GM23338 (cell line): ENCODE measurements around the gene TPP1. TPM values are rescaled to one million over a fixed set of nuclear protein-coding genes. Genes with fewer than 3 reads are reported as not detected.

ENCODE experiments used
- ATAC-seq: fragments of 200-7000 bp; cut with Tn5 transposase; 3 replicates; pipeline ENCODE4 v1.9.1; 2020
- DNase-seq: peaks from one replicate; pipeline ENCODE4 v3.0.0-alpha.2; 2015; ENCODE audit warnings: low spot score
- H2AFZ ChIP-seq: fragments of 200-600 bp; sonication (generic); 2 replicates; pipeline ENCODE4 v1.8.0; 2016; ENCODE audit warnings: antibody characterized with exemption, mild to moderate bottlenecking, moderate library complexity
- H3F3A ChIP-seq: fragments of 200-600 bp; sonication (generic); replicated peaks from 2 replicates; pipeline ENCODE4 v1.8.0; 2017; ENCODE audit warnings: antibody characterized with exemption, mixed run types, low read depth
- H3K27ac ChIP-seq: fragments of 200-600 bp; sonication (generic); 2 replicates; pipeline ENCODE4 v1.6.1; 2016; ENCODE audit warnings: low read depth
- H3K27me3 ChIP-seq: fragments of 200-600 bp; sonication (generic); 2 replicates; pipeline ENCODE4 v1.8.0; 2016; ENCODE audit warnings: mild to moderate bottlenecking, mixed run types, moderate library complexity; ENCODE audit not compliant: insufficient read depth
- H3K36me3 ChIP-seq: fragments of 200-600 bp; sonication (generic); 2 replicates; pipeline ENCODE4 v1.8.0; 2016; ENCODE audit warnings: mild to moderate bottlenecking; ENCODE audit not compliant: insufficient read depth
- H3K4me1 ChIP-seq: fragments of 200-600 bp; sonication (generic); 2 replicates; pipeline ENCODE4 v1.8.0; 2016; ENCODE audit warnings: mild to moderate bottlenecking, moderate library complexity; ENCODE audit not compliant: insufficient read depth
- H3K4me2 ChIP-seq: fragments of 200-600 bp; sonication (generic); 2 replicates; pipeline ENCODE4 v1.7.1; 2017; ENCODE audit warnings: mixed run types
- H3K4me3 ChIP-seq: fragments of 200-600 bp; sonication (generic); 2 replicates; pipeline ENCODE4 v1.6.1; 2016; ENCODE audit warnings: mixed run types
- H3K79me2 ChIP-seq: fragments of 200-600 bp; sonication (generic); replicated peaks from 2 replicates; pipeline ENCODE4 v1.8.0; 2017; ENCODE audit warnings: mild to moderate bottlenecking; ENCODE audit not compliant: insufficient read depth
- H3K9me2 ChIP-seq: fragments of 200-600 bp; sonication (generic); 2 replicates; pipeline ENCODE4 v1.8.0; 2017; ENCODE audit not compliant: insufficient read depth
- H4K20me1 ChIP-seq: fragments of 200-600 bp; sonication (generic); replicated peaks from 2 replicates; pipeline ENCODE4 v1.8.0; 2017; ENCODE audit warnings: mild to moderate bottlenecking; ENCODE audit not compliant: insufficient read depth
- H3K27ac Mint-ChIP-seq: 2 replicates; pipeline ENCODE4 v1.8.0; 2020; ENCODE audit warnings: inconsistent platforms, mild to moderate bottlenecking, moderate library complexity, mixed read lengths
- H3K27me3 Mint-ChIP-seq: 3 replicates; pipeline ENCODE4 v1.8.0; 2022; ENCODE audit warnings: low read depth, mild to moderate bottlenecking, moderate library complexity, mixed read lengths, inconsistent platforms; ENCODE audit not compliant: insufficient read depth, poor library complexity
- H3K36me3 Mint-ChIP-seq: 3 replicates; pipeline ENCODE4 v1.8.0; 2021; ENCODE audit warnings: low read depth, mild to moderate bottlenecking, inconsistent platforms, moderate library complexity, mixed read lengths
- H3K4me1 Mint-ChIP-seq: 3 replicates; pipeline ENCODE4 v1.8.0; 2020; ENCODE audit warnings: mild to moderate bottlenecking, inconsistent platforms, mixed read lengths
- H3K4me3 Mint-ChIP-seq: 3 replicates; pipeline ENCODE4 v1.8.0; 2021; ENCODE audit warnings: moderate library complexity, mild to moderate bottlenecking, inconsistent platforms, mixed read lengths
- H3K9me3 Mint-ChIP-seq: 3 replicates; pipeline ENCODE4 v1.8.0; 2020; ENCODE audit warnings: moderate library complexity, mild to moderate bottlenecking, inconsistent platforms, mixed read lengths
- CREB1 ChIP-seq: fragments of 250-450 bp; sonication (Bioruptor Pico); IDR thresholded peaks from 2 replicates; pipeline ENCODE4 v1.5.0; 2020; ENCODE audit warnings: low read depth, mild to moderate bottlenecking, moderate library complexity
- EZH2 ChIP-seq: fragments of 200-600 bp; sonication (generic); IDR thresholded peaks from one replicate; pipeline ENCODE4 v1.8.0; 2017; ENCODE audit warnings: antibody characterized with exemption, mild to moderate bottlenecking, low read depth; ENCODE audit not compliant: unreplicated experiment
- EZH2phosphoT487 ChIP-seq: fragments of 200-600 bp; sonication (generic); IDR thresholded peaks from one replicate; pipeline ENCODE4 v1.8.1; 2018; ENCODE audit warnings: antibody characterized with exemption; ENCODE audit not compliant: unreplicated experiment
- JUNB ChIP-seq: IDR thresholded peaks from one replicate; pipeline ENCODE4 v1.6.1; 2016; ENCODE audit warnings: antibody characterized with exemption; ENCODE audit not compliant: unreplicated experiment
- NANOG ChIP-seq: IDR thresholded peaks from 2 replicates; pipeline ENCODE4 v1.6.1; 2016; ENCODE audit warnings: antibody characterized with exemption, borderline replicate concordance
- POLR2AphosphoS5 ChIP-seq: IDR thresholded peaks from 2 replicates; pipeline ENCODE4 v1.6.1; 2016; ENCODE audit warnings: antibody characterized with exemption, low read depth
- STAT1 ChIP-seq: IDR thresholded peaks from one replicate; pipeline ENCODE4 v1.6.1; 2016; ENCODE audit warnings: antibody characterized with exemption; ENCODE audit not compliant: unreplicated experiment
- ZNF114 ChIP-seq: fragments of 250-450 bp; sonication (Bioruptor Pico); IDR thresholded peaks from 2 replicates; pipeline ENCODE4 v1.5.0; 2020; ENCODE audit warnings: mild to moderate bottlenecking, moderate library complexity
- ZNF331 ChIP-seq: fragments of 250-450 bp; sonication (Bioruptor Pico); IDR thresholded peaks from 2 replicates; pipeline ENCODE4 v1.5.0; 2020; ENCODE audit warnings: low read depth, mild to moderate bottlenecking, moderate library complexity
- polyA plus RNA-seq: library from polyadenylated mRNA; unstranded; fragments of >200 nt; fragmentation: Nextera tagmentation; extraction: Ambion mirVana; gene quantifications from 2 replicates; pipeline ENCODE4 v1.2.1, GENCODE V29; 2016
- total RNA-seq: library from RNA; depleted of rRNA; stranded (reverse); fragments of >200 nt; shearing (Covaris generic); gene quantifications from 2 replicates; pipeline ENCODE4 v1.2.3, GENCODE V29; 2014
- TF ChIP-seq, protein P1 (sequence below): IDR thresholded peaks from 2 replicates; pipeline ENCODE4 v1.6.1; 2016; ENCODE audit warnings: antibody characterized with exemption
- TF ChIP-seq, protein P2 (sequence below): IDR thresholded peaks from one replicate; pipeline ENCODE4 v1.6.1; 2018; ENCODE audit warnings: antibody characterized with exemption; ENCODE audit not compliant: unreplicated experiment
- TF ChIP-seq, protein P3 (sequence below), 2 experiments: fragments of 200-600 bp in 1 of 2; sonication (generic) in 1 of 2; conservative IDR thresholded peaks; 2 replicates each; pipeline versions ENCODE4 v1.5.1 to v1.6.1; 2016 to 2017; ENCODE audit warnings: antibody characterized with exemption in 2 of 2, low read depth in 2 of 2, mild to moderate bottlenecking in 2 of 2, moderate library complexity in 1 of 2
- TF ChIP-seq, protein P4 (sequence below): fragments of 250-450 bp; sonication (Bioruptor Pico); IDR thresholded peaks from 2 replicates; pipeline ENCODE4 v1.5.0; 2020; ENCODE audit warnings: mild to moderate bottlenecking, moderate library complexity

TPP1 gene
- total and polyA plus RNA-seq, 2 experiments from 2014 or later: 21.7 to 49.7 TPM

DNA sequence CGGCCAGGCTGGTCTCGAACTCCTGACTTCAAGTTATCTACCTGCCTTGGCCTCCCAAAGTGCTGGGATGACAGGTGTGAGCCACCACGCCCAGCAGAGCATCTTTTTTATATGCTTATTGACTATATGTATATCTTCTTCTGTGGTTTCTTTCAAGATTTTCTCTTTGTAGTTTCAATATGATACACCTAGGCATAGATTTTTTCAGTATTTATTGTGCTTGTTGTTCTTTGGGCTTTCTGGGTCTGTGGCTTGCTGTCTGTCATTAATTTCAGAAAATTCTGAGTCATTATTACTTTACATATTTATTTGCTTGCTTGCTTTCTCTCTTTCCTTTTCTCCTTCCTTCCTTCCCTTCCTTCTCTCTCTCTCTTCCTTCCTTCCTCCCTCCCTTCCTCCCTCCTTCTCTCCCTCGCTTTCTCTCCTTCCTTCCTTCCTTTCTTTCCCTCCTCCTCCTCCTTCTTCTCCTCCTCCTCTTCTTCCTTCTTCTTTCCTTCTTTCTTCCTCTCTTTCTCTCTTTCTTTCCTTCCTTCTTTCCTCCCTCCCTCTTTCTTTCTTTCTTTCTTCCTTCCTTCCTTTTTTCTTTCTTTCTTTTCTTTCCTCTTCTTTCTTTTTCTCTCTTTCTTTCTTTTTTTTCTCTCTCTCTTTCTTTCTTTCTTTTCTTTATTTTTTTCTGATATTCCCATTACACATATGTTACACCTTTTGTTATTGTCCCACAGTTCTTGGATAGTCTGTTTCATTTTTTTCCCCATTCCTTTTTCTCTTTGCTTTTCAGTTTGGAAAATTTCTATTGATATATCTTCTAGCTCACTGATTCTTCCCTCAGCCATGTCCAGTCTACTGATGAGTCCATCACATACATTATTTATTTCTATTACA, 47.3 kb upstream of the TPP1 start:
- Mint-ChIP-seq H3K4me3 (no peak overlapping the region), H3K9me3 (no peaks in the 10 kb centered on the region), H3K27me3 (peaks cover 3% of the 10 kb centered on the region), H3K27ac (no peak overlapping the region), H3K36me3 (no peaks in the 10 kb centered on the region), H3K4me1 (no peaks in the 10 kb centered on the region)
- Histone ChIP-seq H4K20me1 (no peaks in the 10 kb centered on the region), H3K79me2 (no peaks in the 10 kb centered on the region), H3K4me3 (no peak overlapping the region), H3F3A (no peaks in the 10 kb centered on the region), H3K36me3 (no peaks in the 10 kb centered on the region), H3K27ac (no peak overlapping the region), H2AFZ (no peak overlapping the region), H3K4me2 (no peak overlapping the region), H3K27me3 (no peaks in the 10 kb centered on the region), H3K4me1 (no peaks in the 10 kb centered on the region), H3K9me2 (no peaks in the 10 kb centered on the region)
- TF ChIP-seq ZNF331 (no peak), STAT1 (no peak), EZH2 (no peak), CREB1 (CRISPR knock-in tag) (no peak), NANOG (no peak), POLR2AphosphoS5 (no peak), JUNB (no peak), EZH2phosphoT487 (no peak), ZNF114 (CRISPR knock-in tag) (no peak)
- TF ChIP-seq, protein P1, sequence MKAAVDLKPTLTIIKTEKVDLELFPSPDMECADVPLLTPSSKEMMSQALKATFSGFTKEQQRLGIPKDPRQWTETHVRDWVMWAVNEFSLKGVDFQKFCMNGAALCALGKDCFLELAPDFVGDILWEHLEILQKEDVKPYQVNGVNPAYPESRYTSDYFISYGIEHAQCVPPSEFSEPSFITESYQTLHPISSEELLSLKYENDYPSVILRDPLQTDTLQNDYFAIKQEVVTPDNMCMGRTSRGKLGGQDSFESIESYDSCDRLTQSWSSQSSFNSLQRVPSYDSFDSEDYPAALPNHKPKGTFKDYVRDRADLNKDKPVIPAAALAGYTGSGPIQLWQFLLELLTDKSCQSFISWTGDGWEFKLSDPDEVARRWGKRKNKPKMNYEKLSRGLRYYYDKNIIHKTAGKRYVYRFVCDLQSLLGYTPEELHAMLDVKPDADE: no peak
- TF ChIP-seq, protein P2, sequence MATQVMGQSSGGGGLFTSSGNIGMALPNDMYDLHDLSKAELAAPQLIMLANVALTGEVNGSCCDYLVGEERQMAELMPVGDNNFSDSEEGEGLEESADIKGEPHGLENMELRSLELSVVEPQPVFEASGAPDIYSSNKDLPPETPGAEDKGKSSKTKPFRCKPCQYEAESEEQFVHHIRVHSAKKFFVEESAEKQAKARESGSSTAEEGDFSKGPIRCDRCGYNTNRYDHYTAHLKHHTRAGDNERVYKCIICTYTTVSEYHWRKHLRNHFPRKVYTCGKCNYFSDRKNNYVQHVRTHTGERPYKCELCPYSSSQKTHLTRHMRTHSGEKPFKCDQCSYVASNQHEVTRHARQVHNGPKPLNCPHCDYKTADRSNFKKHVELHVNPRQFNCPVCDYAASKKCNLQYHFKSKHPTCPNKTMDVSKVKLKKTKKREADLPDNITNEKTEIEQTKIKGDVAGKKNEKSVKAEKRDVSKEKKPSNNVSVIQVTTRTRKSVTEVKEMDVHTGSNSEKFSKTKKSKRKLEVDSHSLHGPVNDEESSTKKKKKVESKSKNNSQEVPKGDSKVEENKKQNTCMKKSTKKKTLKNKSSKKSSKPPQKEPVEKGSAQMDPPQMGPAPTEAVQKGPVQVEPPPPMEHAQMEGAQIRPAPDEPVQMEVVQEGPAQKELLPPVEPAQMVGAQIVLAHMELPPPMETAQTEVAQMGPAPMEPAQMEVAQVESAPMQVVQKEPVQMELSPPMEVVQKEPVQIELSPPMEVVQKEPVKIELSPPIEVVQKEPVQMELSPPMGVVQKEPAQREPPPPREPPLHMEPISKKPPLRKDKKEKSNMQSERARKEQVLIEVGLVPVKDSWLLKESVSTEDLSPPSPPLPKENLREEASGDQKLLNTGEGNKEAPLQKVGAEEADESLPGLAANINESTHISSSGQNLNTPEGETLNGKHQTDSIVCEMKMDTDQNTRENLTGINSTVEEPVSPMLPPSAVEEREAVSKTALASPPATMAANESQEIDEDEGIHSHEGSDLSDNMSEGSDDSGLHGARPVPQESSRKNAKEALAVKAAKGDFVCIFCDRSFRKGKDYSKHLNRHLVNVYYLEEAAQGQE: no peak
- TF ChIP-seq, protein P3, sequence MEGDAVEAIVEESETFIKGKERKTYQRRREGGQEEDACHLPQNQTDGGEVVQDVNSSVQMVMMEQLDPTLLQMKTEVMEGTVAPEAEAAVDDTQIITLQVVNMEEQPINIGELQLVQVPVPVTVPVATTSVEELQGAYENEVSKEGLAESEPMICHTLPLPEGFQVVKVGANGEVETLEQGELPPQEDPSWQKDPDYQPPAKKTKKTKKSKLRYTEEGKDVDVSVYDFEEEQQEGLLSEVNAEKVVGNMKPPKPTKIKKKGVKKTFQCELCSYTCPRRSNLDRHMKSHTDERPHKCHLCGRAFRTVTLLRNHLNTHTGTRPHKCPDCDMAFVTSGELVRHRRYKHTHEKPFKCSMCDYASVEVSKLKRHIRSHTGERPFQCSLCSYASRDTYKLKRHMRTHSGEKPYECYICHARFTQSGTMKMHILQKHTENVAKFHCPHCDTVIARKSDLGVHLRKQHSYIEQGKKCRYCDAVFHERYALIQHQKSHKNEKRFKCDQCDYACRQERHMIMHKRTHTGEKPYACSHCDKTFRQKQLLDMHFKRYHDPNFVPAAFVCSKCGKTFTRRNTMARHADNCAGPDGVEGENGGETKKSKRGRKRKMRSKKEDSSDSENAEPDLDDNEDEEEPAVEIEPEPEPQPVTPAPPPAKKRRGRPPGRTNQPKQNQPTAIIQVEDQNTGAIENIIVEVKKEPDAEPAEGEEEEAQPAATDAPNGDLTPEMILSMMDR (conservative IDR thresholded peaks at IDR 0.05; ENCODE audit: low read depth in 2 of 2): no peak
- TF ChIP-seq, protein P4, sequence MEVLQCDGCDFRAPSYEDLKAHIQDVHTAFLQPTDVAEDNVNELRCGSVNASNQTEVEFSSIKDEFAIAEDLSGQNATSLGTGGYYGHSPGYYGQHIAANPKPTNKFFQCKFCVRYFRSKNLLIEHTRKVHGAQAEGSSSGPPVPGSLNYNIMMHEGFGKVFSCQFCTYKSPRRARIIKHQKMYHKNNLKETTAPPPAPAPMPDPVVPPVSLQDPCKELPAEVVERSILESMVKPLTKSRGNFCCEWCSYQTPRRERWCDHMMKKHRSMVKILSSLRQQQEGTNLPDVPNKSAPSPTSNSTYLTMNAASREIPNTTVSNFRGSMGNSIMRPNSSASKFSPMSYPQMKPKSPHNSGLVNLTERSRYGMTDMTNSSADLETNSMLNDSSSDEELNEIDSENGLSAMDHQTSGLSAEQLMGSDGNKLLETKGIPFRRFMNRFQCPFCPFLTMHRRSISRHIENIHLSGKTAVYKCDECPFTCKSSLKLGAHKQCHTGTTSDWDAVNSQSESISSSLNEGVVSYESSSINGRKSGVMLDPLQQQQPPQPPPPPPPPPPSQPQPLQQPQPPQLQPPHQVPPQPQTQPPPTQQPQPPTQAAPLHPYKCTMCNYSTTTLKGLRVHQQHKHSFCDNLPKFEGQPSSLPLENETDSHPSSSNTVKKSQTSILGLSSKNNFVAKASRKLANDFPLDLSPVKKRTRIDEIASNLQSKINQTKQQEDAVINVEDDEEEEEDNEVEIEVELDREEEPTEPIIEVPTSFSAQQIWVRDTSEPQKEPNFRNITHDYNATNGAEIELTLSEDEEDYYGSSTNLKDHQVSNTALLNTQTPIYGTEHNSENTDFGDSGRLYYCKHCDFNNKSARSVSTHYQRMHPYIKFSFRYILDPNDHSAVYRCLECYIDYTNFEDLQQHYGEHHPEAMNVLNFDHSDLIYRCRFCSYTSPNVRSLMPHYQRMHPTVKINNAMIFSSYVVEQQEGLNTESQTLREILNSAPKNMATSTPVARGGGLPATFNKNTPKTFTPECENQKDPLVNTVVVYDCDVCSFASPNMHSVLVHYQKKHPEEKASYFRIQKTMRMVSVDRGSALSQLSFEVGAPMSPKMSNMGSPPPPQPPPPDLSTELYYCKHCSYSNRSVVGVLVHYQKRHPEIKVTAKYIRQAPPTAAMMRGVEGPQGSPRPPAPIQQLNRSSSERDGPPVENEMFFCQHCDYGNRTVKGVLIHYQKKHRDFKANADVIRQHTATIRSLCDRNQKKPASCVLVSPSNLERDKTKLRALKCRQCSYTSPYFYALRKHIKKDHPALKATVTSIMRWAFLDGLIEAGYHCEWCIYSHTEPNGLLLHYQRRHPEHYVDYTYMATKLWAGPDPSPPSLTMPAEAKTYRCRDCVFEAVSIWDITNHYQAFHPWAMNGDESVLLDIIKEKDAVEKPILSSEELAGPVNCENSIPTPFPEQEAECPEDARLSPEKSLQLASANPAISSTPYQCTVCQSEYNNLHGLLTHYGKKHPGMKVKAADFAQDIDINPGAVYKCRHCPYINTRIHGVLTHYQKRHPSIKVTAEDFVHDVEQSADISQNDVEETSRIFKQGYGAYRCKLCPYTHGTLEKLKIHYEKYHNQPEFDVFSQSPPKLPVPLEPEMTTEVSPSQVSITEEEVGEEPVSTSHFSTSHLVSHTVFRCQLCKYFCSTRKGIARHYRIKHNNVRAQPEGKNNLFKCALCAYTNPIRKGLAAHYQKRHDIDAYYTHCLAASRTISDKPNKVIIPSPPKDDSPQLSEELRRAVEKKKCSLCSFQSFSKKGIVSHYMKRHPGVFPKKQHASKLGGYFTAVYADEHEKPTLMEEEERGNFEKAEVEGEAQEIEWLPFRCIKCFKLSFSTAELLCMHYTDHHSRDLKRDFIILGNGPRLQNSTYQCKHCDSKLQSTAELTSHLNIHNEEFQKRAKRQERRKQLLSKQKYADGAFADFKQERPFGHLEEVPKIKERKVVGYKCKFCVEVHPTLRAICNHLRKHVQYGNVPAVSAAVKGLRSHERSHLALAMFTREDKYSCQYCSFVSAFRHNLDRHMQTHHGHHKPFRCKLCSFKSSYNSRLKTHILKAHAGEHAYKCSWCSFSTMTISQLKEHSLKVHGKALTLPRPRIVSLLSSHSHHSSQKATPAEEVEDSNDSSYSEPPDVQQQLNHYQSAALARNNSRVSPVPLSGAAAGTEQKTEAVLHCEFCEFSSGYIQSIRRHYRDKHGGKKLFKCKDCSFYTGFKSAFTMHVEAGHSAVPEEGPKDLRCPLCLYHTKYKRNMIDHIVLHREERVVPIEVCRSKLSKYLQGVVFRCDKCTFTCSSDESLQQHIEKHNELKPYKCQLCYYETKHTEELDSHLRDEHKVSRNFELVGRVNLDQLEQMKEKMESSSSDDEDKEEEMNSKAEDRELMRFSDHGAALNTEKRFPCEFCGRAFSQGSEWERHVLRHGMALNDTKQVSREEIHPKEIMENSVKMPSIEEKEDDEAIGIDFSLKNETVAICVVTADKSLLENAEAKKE (CRISPR knock-in tag): no peak
- ATAC-seq (no peak), DNase-seq (no peak)
